Mammary epithelial cell (primary cell): ENCODE measurements around the gene GCSH.

Experiments
- CTCF ChIP-seq, 2 donors: IDR thresholded peaks in 1 of 2; conservative IDR thresholded peaks in 1 of 2; 2 replicates each; pipeline ENCODE4 v1.5.1; 2011 to 2012; ENCODE audit warnings: inconsistent platforms in 2 of 2, low read length in 2 of 2, mild to moderate bottlenecking in 2 of 2, control low read depth in 1 of 2, low read depth in 1 of 2; ENCODE audit not compliant: insufficient read depth in 1 of 2; ENCODE audit errors: extremely low read depth in 1 of 2
- EZH2 ChIP-seq: IDR thresholded peaks from 2 replicates; pipeline ENCODE4 v1.6.1; 2012; ENCODE audit warnings: low read length, inconsistent platforms, borderline replicate concordance

- TF ChIP-seq CTCF (conservative IDR thresholded peaks at IDR 0.05 in 1 of 2, IDR thresholded peaks at IDR 0.05 in 1 of 2; ENCODE audit: extremely low read depth in 1 of 2, insufficient read depth in 1 of 2, low read depth in 1 of 2, low read length in 2 of 2) (no peak), EZH2 (no peak)
Measured at GRCh38 chr16:81137754-81138153, 41.6 kb upstream of the GCSH start.
